C4-2B (cell line): Measurements from ENCODE around the gene PTPRCAP.

Source experiments
- H3K27ac ChIP-seq: fragments of 450-650 bp; 2 replicates; pipeline ENCODE4 v1.5.1; 2017
- ZFX ChIP-seq: fragments of 450-650 bp; IDR thresholded peaks from 2 replicates; pipeline ENCODE4 v1.6.1; 2017
- TF ChIP-seq, protein P1 (sequence below): fragments of 450-650 bp; conservative IDR thresholded peaks from 2 replicates; pipeline ENCODE4 v1.5.1; 2017; ENCODE audit warnings: mild to moderate bottlenecking

Gene PTPRCAP

DNA sequence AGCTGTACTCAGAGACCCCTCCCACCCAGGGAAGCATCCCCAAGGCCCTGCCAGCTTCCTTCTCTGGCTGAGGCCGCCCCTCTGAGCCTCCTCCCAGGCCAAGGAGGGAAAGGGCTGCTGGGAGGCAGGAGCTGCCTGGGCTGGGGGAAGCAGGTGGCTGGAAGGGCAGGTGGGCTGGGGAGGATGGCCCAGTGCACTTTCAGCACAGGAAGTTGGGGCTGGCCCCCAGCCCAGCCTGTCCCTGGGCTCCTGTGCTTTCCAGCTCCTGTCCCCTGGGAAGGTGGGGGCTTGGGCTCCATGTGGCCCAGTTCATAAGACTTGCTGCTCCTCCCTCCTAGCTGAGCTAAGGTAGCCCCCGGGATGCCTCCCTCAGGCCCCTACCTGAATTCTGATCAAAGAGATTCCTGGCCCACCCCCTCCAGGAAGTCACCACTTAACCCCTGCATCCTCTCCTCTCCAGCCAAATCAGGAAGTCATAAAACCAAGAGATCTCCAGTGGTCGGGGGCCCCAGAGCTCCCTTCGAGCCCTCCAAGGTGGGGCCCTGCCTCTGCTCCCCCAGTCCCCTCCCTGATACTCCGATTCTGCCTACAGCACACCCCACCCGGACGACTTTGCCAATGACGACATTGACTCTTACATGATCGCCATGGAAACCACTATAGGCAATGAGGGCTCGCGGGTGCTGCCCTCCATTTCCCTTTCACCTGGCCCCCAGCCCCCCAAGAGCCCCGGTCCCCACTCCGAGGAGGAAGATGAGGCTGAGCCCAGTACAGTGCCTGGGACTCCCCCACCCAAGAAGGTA lies 40.7 kb downstream of the PTPRCAP start:
- TF ChIP-seq ZFX: no peak
- TF ChIP-seq, protein P1, sequence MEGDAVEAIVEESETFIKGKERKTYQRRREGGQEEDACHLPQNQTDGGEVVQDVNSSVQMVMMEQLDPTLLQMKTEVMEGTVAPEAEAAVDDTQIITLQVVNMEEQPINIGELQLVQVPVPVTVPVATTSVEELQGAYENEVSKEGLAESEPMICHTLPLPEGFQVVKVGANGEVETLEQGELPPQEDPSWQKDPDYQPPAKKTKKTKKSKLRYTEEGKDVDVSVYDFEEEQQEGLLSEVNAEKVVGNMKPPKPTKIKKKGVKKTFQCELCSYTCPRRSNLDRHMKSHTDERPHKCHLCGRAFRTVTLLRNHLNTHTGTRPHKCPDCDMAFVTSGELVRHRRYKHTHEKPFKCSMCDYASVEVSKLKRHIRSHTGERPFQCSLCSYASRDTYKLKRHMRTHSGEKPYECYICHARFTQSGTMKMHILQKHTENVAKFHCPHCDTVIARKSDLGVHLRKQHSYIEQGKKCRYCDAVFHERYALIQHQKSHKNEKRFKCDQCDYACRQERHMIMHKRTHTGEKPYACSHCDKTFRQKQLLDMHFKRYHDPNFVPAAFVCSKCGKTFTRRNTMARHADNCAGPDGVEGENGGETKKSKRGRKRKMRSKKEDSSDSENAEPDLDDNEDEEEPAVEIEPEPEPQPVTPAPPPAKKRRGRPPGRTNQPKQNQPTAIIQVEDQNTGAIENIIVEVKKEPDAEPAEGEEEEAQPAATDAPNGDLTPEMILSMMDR: no peak
- no peak overlapping the region for H3K27ac ChIP-seq

DNA sequence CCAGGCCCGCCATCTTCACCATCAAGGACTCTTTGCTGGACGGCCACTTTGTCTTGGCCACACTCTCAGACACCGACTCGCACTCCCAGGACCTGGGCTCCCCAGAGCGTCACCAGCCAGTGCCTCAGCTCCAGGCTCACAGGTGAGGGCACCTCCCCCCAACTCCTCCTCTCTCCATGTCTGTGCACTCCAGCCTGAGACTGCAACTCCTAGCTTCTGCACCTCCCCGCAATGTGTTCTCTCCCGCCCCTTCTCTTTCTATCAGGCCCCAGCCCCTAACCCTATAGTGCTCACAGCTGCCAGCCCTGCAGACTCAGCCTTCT lies 41.3 kb downstream of the PTPRCAP start:
- no peak for TF ChIP-seq ZFX
- TF ChIP-seq, protein P1: no peak
- H3K27ac ChIP-seq: no peak overlapping the region

DNA sequence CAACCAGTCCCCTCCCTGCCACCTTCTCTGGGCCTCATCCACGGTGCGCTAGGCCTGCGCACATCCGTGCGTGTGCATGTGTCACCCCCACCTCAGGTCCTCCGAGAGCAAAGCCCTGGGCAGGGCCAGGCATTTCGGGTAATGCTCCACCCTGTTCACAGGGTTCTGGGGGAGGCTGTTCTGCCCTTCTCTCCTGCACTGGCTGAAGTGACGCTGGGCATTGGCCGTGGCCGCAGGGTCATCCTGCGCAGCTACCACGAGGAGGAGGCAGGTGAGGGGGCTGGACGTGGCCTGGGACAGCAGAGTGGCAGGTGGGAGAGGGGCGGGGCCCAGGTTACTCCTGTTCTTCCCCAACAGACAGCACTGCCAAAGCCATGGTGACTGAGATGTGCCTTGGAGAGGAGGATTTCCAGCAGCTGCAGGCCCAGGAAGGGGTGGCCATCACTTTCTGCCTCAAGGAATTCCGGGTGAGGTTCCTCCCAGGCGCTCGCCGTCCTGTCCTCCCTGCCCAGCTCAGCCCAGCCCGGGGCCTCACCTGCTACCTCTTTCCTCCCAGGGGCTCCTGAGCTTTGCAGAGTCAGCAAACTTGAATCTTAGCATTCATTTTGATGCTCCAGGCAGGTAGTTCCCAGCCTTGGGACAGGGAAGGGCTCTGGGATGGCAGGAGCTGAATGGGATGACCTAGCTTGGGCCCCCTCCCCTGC lies 41.8 kb downstream of the PTPRCAP start:
- no peak for TF ChIP-seq ZFX
- TF ChIP-seq, protein P1: no peak
- H3K27ac ChIP-seq: no peak overlapping the region

DNA sequence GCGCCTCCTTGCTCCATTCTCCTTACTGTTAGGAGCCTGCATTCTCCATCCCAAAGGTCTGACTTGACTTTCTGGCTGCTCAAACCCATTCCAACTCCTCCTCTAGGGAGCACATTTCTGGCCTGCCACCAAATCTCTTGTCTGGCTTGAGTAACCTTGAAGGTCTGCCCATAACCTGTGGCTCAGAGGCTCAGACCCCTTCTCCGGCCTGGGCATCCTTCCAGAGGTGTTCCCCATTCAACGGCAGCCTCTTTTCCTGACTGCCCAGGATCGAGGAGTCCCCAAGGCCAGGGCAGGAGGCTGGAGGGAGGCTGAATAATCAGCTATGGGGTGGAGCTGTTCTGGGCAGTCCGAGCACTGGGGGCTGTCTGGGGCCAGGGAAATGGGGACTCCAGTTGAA lies 43.5 kb downstream of the PTPRCAP start:
- TF ChIP-seq, protein P1: no peak
- TF ChIP-seq ZFX: no peak
- no peak overlapping the region for H3K27ac ChIP-seq

DNA sequence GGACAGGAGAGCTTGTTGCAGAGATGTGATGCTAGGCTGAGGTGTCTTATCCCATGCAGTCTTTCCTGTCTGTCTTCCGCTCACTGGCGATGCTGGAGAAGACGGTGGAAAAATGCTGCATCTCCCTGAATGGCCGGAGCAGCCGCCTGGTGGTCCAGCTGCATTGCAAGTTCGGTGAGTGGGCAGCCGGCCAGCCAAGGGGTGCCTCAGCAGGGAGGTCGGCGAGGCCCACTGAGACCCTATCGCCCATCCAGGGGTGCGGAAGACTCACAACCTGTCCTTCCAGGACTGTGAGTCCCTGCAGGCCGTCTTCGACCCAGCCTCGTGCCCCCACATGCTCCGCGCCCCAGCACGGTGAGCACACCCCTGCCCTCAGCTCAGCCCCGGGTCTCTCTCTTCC lies 44.0 kb downstream of the PTPRCAP start:
- H3K27ac ChIP-seq: no peak overlapping the region
- TF ChIP-seq, protein P1: no peak
- TF ChIP-seq ZFX: no peak

DNA sequence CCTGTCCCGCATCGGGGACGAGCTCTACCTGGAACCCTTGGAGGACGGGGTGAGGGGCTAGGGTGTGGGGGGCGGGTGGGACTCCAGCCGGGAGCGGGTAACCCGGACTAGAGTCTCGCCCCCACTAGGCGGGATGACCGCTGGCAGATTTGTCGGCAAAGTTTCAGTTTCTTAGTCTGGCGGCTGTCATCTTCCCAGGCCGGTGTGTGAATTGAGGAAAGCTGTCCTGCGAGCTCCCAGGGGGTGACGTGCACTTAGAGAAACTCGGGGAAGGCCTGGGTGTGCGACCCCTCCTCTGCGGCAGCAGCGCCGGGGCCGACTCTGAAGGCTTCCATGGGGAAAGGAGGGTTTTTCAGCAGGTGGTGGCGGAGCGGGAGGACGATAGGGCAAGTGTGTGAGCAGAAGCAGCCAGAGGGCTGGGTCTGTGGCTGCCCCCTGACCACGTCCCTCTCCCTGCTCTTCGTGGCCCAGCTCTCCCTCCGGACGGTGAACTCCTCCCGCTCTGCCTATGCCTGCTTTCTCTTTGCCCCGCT lies 45.2 kb downstream of the PTPRCAP start:
- TF ChIP-seq ZFX: no peak
- TF ChIP-seq, protein P1: no peak
- H3K27ac ChIP-seq: peak overlapping the region; percentile 93
